HG03342 (cell line): ENCODE measurements around the gene EZH2.

Source experiments
- ATAC-seq: cut with Tn5 transposase; IDR thresholded peaks from one replicate; pipeline ENCODE4 v1.9.1; 2021; ENCODE audit warnings: mild to moderate bottlenecking, moderate library complexity; ENCODE audit not compliant: unreplicated experiment

The EZH2 gene

GRCh38 chr7:148884049-148884298, at the start of gene EZH2:
EZH2 (minus strand) TSS chr7:148884291; CDS start chr7:148847298, 36,993 bp downstream.
- peak; percentile 21 for ATAC-seq

- ATAC-seq = no peak
Measured at GRCh38 chr7:148931470-148931869, 47.4 kb upstream of the EZH2 start.

GRCh38 chr7:148930335-148930734, 46.2 kb upstream of the EZH2 start:
- ATAC-seq = no peak

- ATAC-seq = no peak
Measured at GRCh38 chr7:148929176-148929575, 45.1 kb upstream of the EZH2 start.

GRCh38 chr7:148927123-148928045, 43.3 kb upstream of the EZH2 start:
- ATAC-seq = no peak

- ATAC-seq = no peak
Measured at GRCh38 chr7:148925836-148926235, 41.7 kb upstream of the EZH2 start.

- no peak for ATAC-seq
Measured at GRCh38 chr7:148924011-148924410, 39.9 kb upstream of the EZH2 start.

GRCh38 chr7:148921806-148922205, 37.7 kb upstream of the EZH2 start:
- ATAC-seq = no peak

GRCh38 chr7:148921189-148921588, 37.1 kb upstream of the EZH2 start:
- ATAC-seq = no peak

GRCh38 chr7:148919859-148920258, 35.8 kb upstream of the EZH2 start:
- ATAC-seq = no peak

GRCh38 chr7:148918058-148918596, 34.0 kb upstream of the EZH2 start:
- no peak for ATAC-seq

- no peak for ATAC-seq
Measured at GRCh38 chr7:148916186-148916585, 32.1 kb upstream of the EZH2 start.

- no peak for ATAC-seq
Measured at GRCh38 chr7:148915211-148915610, 31.1 kb upstream of the EZH2 start.

- ATAC-seq = peak; percentile 56
Measured at GRCh38 chr7:148914208-148914777, 30.2 kb upstream of the EZH2 start.

GRCh38 chr7:148912758-148913541, 28.9 kb upstream of the EZH2 start:
- peak; percentile 51 for ATAC-seq

GRCh38 chr7:148912151-148912550, 28.1 kb upstream of the EZH2 start:
- no peak for ATAC-seq

GRCh38 chr7:148911626-148912025, 27.5 kb upstream of the EZH2 start:
- ATAC-seq = no peak

- ATAC-seq = no peak
Measured at GRCh38 chr7:148909568-148909967, 25.5 kb upstream of the EZH2 start.

GRCh38 chr7:148906707-148907498, 22.8 kb upstream of the EZH2 start:
- ATAC-seq = no peak

- ATAC-seq = no peak
Measured at GRCh38 chr7:148905093-148905666, 21.1 kb upstream of the EZH2 start.
